ENCODE measurements around the gene VRK3.

The VRK3 gene

DNA sequence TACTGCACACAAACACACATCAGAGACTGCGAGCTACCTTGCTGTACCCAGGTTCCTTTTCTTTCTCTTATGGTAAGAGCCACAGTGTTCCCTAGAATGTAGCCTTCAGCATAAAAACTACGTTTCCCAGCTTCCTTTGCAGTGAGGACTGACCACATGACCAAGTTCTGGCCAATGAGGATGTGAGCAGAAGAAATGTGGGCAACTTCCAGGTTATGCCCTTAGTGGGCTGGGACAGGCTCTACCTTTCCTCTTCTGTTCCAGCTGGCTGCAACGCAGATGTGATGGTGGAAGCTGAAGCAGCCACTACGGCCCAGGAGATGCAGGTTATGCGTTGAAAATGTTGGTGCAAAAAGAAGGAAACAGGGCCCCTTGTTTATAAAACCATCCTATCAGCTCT is 27.5 kb downstream of the VRK3 start:
- H3K27ac ChIP-seq (ENCODE audit: low read depth, low read length), result no peak overlapping the region
- H3K79me2 ChIP-seq (ENCODE audit: control insufficient read depth, low read length), result no peaks in the 10 kb centered on the region
- H3K9me3 ChIP-seq (ENCODE audit: control insufficient read depth, insufficient read depth, low read length), result no peaks in the 10 kb centered on the region
- H3K4me1 ChIP-seq (ENCODE audit: control insufficient read depth, low read length), result no peaks in the 10 kb centered on the region
- H4K20me1 ChIP-seq (ENCODE audit: control insufficient read depth, insufficient read depth, low read depth, low read length), result no peaks in the 10 kb centered on the region
- no peaks in the 10 kb centered on the region for H3F3A ChIP-seq (ENCODE audit: control insufficient read depth, insufficient read depth)
- no peaks in the 10 kb centered on the region for H3K27me3 ChIP-seq (ENCODE audit: control insufficient read depth, low read length)
- no peaks in the 10 kb centered on the region for H3K9me2 ChIP-seq (replicated peaks; ENCODE audit: control insufficient read depth, low read length)
- H3K4me2 ChIP-seq (ENCODE audit: low read length), result no peak overlapping the region
- no peak overlapping the region for H3K4me3 ChIP-seq (ENCODE audit: low read length)
- H3K36me3 ChIP-seq (ENCODE audit: control insufficient read depth, low read length), result peaks cover 22% of the 10 kb centered on the region
- TF ChIP-seq, protein P1, sequence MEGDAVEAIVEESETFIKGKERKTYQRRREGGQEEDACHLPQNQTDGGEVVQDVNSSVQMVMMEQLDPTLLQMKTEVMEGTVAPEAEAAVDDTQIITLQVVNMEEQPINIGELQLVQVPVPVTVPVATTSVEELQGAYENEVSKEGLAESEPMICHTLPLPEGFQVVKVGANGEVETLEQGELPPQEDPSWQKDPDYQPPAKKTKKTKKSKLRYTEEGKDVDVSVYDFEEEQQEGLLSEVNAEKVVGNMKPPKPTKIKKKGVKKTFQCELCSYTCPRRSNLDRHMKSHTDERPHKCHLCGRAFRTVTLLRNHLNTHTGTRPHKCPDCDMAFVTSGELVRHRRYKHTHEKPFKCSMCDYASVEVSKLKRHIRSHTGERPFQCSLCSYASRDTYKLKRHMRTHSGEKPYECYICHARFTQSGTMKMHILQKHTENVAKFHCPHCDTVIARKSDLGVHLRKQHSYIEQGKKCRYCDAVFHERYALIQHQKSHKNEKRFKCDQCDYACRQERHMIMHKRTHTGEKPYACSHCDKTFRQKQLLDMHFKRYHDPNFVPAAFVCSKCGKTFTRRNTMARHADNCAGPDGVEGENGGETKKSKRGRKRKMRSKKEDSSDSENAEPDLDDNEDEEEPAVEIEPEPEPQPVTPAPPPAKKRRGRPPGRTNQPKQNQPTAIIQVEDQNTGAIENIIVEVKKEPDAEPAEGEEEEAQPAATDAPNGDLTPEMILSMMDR (IDR thresholded peaks at IDR 0.05; ENCODE audit: low read depth, low read length, poor library complexity, severe bottlenecking), result no peak
- no peak for TF ChIP-seq EZH2phosphoT487 (IDR thresholded peaks at IDR 0.05; ENCODE audit: borderline replicate concordance, low read length)

DNA sequence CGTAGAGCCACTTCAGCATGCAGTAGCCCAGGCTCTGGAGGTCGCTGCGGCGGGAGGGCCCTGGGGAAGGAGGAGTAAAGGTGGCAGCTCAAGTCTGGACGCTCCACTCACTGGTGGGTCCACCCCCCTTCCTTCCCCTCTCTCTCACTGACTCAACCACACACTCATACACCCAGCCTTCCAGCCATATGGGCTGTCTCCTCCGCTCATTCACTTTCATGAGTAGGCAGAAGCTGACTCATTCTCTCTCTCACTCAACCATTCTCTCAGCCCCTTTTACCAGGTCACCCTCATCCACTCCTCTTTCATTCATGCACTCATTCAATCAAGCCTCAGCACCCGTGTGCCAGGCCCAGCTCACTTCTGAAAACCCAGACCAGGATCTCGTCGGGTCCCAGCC is 36.7 kb downstream of the VRK3 start:
- no peak overlapping the region for H3K4me2 ChIP-seq (ENCODE audit: low read length)
- H3F3A ChIP-seq (ENCODE audit: control insufficient read depth, insufficient read depth), result no peaks in the 10 kb centered on the region
- H3K79me2 ChIP-seq (ENCODE audit: control insufficient read depth, low read length), result no peaks in the 10 kb centered on the region
- H3K4me1 ChIP-seq (ENCODE audit: control insufficient read depth, low read length), result no peaks in the 10 kb centered on the region
- no peaks in the 10 kb centered on the region for H3K9me3 ChIP-seq (ENCODE audit: control insufficient read depth, insufficient read depth, low read length)
- H3K36me3 ChIP-seq (ENCODE audit: control insufficient read depth, low read length), result no peaks in the 10 kb centered on the region
- no peak overlapping the region for H3K27ac ChIP-seq (ENCODE audit: low read depth, low read length)
- no peaks in the 10 kb centered on the region for H3K27me3 ChIP-seq (ENCODE audit: control insufficient read depth, low read length)
- no peaks in the 10 kb centered on the region for H3K9me2 ChIP-seq (replicated peaks; ENCODE audit: control insufficient read depth, low read length)
- no peak overlapping the region for H3K4me3 ChIP-seq (ENCODE audit: low read length)
- H4K20me1 ChIP-seq (ENCODE audit: control insufficient read depth, insufficient read depth, low read depth, low read length), result peaks cover 6% of the 10 kb centered on the region
- no peak for TF ChIP-seq EZH2phosphoT487 (IDR thresholded peaks at IDR 0.05; ENCODE audit: borderline replicate concordance, low read length)
- TF ChIP-seq, protein P1 (IDR thresholded peaks at IDR 0.05; ENCODE audit: low read depth, low read length, poor library complexity, severe bottlenecking), result no peak

GRCh38 chr19:49988007-49988406 is 37.2 kb downstream of the VRK3 start:
- no peak overlapping the region for H3K4me3 ChIP-seq (ENCODE audit: low read length)
- H3F3A ChIP-seq (ENCODE audit: control insufficient read depth, insufficient read depth), result no peaks in the 10 kb centered on the region
- peaks cover 8% of the 10 kb centered on the region for H4K20me1 ChIP-seq (ENCODE audit: control insufficient read depth, insufficient read depth, low read depth, low read length)

More at GRCh38 chr19:49988007-49988406, 37.2 kb downstream of the VRK3 start:
- Histone ChIP-seq H3K79me2 (ENCODE audit: control insufficient read depth, low read length) (no peaks in the 10 kb centered on the region), H3K27ac (ENCODE audit: low read depth, low read length) (no peak overlapping the region), H3K27me3 (ENCODE audit: control insufficient read depth, low read length) (no peaks in the 10 kb centered on the region), H3K36me3 (ENCODE audit: control insufficient read depth, low read length) (no peaks in the 10 kb centered on the region), H3K9me2 (replicated peaks; ENCODE audit: control insufficient read depth, low read length) (no peaks in the 10 kb centered on the region), H3K4me2 (ENCODE audit: low read length) (no peak overlapping the region), H3K4me1 (ENCODE audit: control insufficient read depth, low read length) (no peaks in the 10 kb centered on the region), H3K9me3 (ENCODE audit: control insufficient read depth, insufficient read depth, low read length) (no peaks in the 10 kb centered on the region)
- TF ChIP-seq, protein P1 (IDR thresholded peaks at IDR 0.05; ENCODE audit: low read depth, low read length, poor library complexity, severe bottlenecking), result no peak
- no peak for TF ChIP-seq EZH2phosphoT487 (IDR thresholded peaks at IDR 0.05; ENCODE audit: borderline replicate concordance, low read length)
